ENCODE data around the gene ATG13. TPM values are rescaled to one million over a fixed set of nuclear protein-coding genes. Genes with fewer than 3 reads are reported as not detected.

Gene ATG13
- total RNA-seq, 2 donors from 2014 or later: 96.4 to 130 TPM

- Histone ChIP-seq H3K9me3 (ENCODE audit: control insufficient read depth, low read length) (no peaks in the 10 kb centered on the region), H3K27me3 (ENCODE audit: control insufficient read depth, insufficient read depth, low read length, poor library complexity, severe bottlenecking) (no peaks in the 10 kb centered on the region), H3K4me1 (ENCODE audit: control insufficient read depth, insufficient read depth, low read length) (no peaks in the 10 kb centered on the region), H3K27ac (ENCODE audit: low read depth, low read length) (no peak overlapping the region), H3K9ac (ENCODE audit: extremely low read depth, low read length, poor library complexity, severe bottlenecking) (no peak overlapping the region), H3K36me3 (ENCODE audit: control insufficient read depth, insufficient read depth, low read length) (peaks cover 9% of the 10 kb centered on the region), H3K4me3 (ENCODE audit: low read length) (no peak overlapping the region)
- Mint-ChIP-seq H3K4me1 (no peaks in the 10 kb centered on the region), H3K27me3 (ENCODE audit: insufficient read depth) (no peaks in the 10 kb centered on the region), H3K36me3 (ENCODE audit: low read depth) (peaks cover 4% of the 10 kb centered on the region), H3K9me3 (no peaks in the 10 kb centered on the region), H3K4me3 (no peak overlapping the region), H3K27ac (no peak overlapping the region)
- TF ChIP-seq CTCF (conservative IDR thresholded peaks at IDR 0.05): no peak
- no peak for DNase-seq
- WGBS, 2 experiments (ENCODE audit: insufficient coverage in 1 of 2, insufficient read length in 1 of 2): 78% methylated on average over 1 of the region's 1 CpG; no CpG with 5 or more reads in 1 of the 2 experiments
Observed at GRCh38 chr11:46601129-46601528, 16.2 kb upstream of the ATG13 start.

- H3K4me3 Mint-ChIP-seq: no peak overlapping the region
- H3K36me3 Mint-ChIP-seq (ENCODE audit: low read depth): peaks cover 4% of the 10 kb centered on the region
- no peak for DNase-seq
- no peak overlapping the region for H3K27ac Mint-ChIP-seq
- no peak overlapping the region for H3K4me3 ChIP-seq (ENCODE audit: low read length)
- WGBS, 2 experiments (ENCODE audit: insufficient coverage in 1 of 2, insufficient read length in 1 of 2): 92 to 94% methylated on average over 13 to 15 of the region's 15 CpGs
- no peaks in the 10 kb centered on the region for H3K27me3 ChIP-seq (ENCODE audit: control insufficient read depth, insufficient read depth, low read length, poor library complexity, severe bottlenecking)
- H3K27me3 Mint-ChIP-seq (ENCODE audit: insufficient read depth): no peaks in the 10 kb centered on the region
- H3K4me1 ChIP-seq (ENCODE audit: control insufficient read depth, insufficient read depth, low read length): no peaks in the 10 kb centered on the region
- no peak overlapping the region for H3K27ac ChIP-seq (ENCODE audit: low read depth, low read length)
- H3K36me3 ChIP-seq (ENCODE audit: control insufficient read depth, insufficient read depth, low read length): peaks cover 9% of the 10 kb centered on the region
- H3K9me3 ChIP-seq (ENCODE audit: control insufficient read depth, low read length): no peaks in the 10 kb centered on the region
- H3K9ac ChIP-seq (ENCODE audit: extremely low read depth, low read length, poor library complexity, severe bottlenecking): no peak overlapping the region
- no peaks in the 10 kb centered on the region for H3K4me1 Mint-ChIP-seq
- TF ChIP-seq CTCF (conservative IDR thresholded peaks at IDR 0.05): no peak
- H3K9me3 Mint-ChIP-seq: no peaks in the 10 kb centered on the region
Observed at GRCh38 chr11:46603704-46604308, 13.5 kb upstream of the ATG13 start.

GRCh38 chr11:46604796-46605195 is 12.6 kb upstream of the ATG13 start:
- Histone ChIP-seq H3K9me3 (ENCODE audit: control insufficient read depth, low read length) (no peaks in the 10 kb centered on the region), H3K9ac (ENCODE audit: extremely low read depth, low read length, poor library complexity, severe bottlenecking) (no peak overlapping the region), H3K4me3 (ENCODE audit: low read length) (no peak overlapping the region), H3K36me3 (ENCODE audit: control insufficient read depth, insufficient read depth, low read length) (peaks cover 9% of the 10 kb centered on the region), H3K4me1 (ENCODE audit: control insufficient read depth, insufficient read depth, low read length) (no peaks in the 10 kb centered on the region), H3K27ac (ENCODE audit: low read depth, low read length) (no peak overlapping the region), H3K27me3 (ENCODE audit: control insufficient read depth, insufficient read depth, low read length, poor library complexity, severe bottlenecking) (no peaks in the 10 kb centered on the region)
- Mint-ChIP-seq H3K27me3 (ENCODE audit: insufficient read depth) (no peaks in the 10 kb centered on the region), H3K9me3 (no peaks in the 10 kb centered on the region), H3K36me3 (ENCODE audit: low read depth) (peaks cover 4% of the 10 kb centered on the region), H3K4me1 (no peaks in the 10 kb centered on the region), H3K4me3 (no peak overlapping the region), H3K27ac (no peak overlapping the region)
- no peak for DNase-seq
- TF ChIP-seq CTCF (conservative IDR thresholded peaks at IDR 0.05): no peak
- WGBS, 2 experiments (ENCODE audit: insufficient coverage in 1 of 2, insufficient read length in 1 of 2): 86 to 93% methylated on average over 1 of the region's 1 CpG

All from endodermal cell (in vitro differentiated cells).